HEK293T (cell line): ENCODE data around the gene EXOSC1.

Source experiments
- ARNT ChIP-seq: fragments of 450-650 bp; IDR thresholded peaks from 2 replicates; pipeline ENCODE4 v1.6.1; 2017; ENCODE audit warnings: mild to moderate bottlenecking
- BHLHE40 ChIP-seq: fragments of 450-650 bp; IDR thresholded peaks from 2 replicates; pipeline ENCODE4 v1.6.1; 2016; ENCODE audit warnings: mild to moderate bottlenecking, moderate library complexity, borderline replicate concordance
- ELF4 ChIP-seq: fragments of 450-650 bp; IDR thresholded peaks from 2 replicates; pipeline ENCODE4 v1.6.1; 2017; ENCODE audit warnings: antibody characterized with exemption
- FOXK2 ChIP-seq: fragments of 450-650 bp; IDR thresholded peaks from 2 replicates; pipeline ENCODE4 v1.6.1; 2016; ENCODE audit warnings: mild to moderate bottlenecking
- FOXM1 ChIP-seq: fragments of 450-650 bp; IDR thresholded peaks from 2 replicates; pipeline ENCODE4 v1.6.1; 2017; ENCODE audit warnings: mild to moderate bottlenecking, borderline replicate concordance
- HDGF ChIP-seq: fragments of 450-650 bp; IDR thresholded peaks from 2 replicates; pipeline ENCODE4 v1.6.1; 2017; ENCODE audit warnings: antibody characterized with exemption, borderline replicate concordance
- NFRKB ChIP-seq: fragments of 450-650 bp; IDR thresholded peaks from 2 replicates; pipeline ENCODE4 v1.6.1; 2016; ENCODE audit warnings: mild to moderate bottlenecking, moderate library complexity
- PKNOX1 ChIP-seq: fragments of 450-650 bp; IDR thresholded peaks from 2 replicates; pipeline ENCODE4 v1.6.1; 2016
- SP1 ChIP-seq: fragments of 450-650 bp; IDR thresholded peaks from 2 replicates; pipeline ENCODE4 v1.6.1; 2017

- TF ChIP-seq FOXK2: no peak
- TF ChIP-seq BHLHE40: no peak
- TF ChIP-seq ARNT: no peak
- TF ChIP-seq PKNOX1: no peak
- TF ChIP-seq HDGF: no peak
- no peak for TF ChIP-seq ELF4
- TF ChIP-seq NFRKB: no peak
- TF ChIP-seq SP1: no peak
- TF ChIP-seq FOXM1: no peak
Measured at GRCh38 chr10:97407952-97408248, 37.9 kb downstream of the EXOSC1 start.
